SHP77 (cell line): ENCODE results near the gene PCDH15.

Experiments used
- DNase-seq, 2 experiments: peaks; one replicate each; lab custom pipeline; 2025; lab: John Stamatoyannopoulos, UW

The PCDH15 gene

GRCh38 chr10:54708021-54708420 lies 93.0 kb downstream of the PCDH15 start:
- no peak for DNase-seq

DNA sequence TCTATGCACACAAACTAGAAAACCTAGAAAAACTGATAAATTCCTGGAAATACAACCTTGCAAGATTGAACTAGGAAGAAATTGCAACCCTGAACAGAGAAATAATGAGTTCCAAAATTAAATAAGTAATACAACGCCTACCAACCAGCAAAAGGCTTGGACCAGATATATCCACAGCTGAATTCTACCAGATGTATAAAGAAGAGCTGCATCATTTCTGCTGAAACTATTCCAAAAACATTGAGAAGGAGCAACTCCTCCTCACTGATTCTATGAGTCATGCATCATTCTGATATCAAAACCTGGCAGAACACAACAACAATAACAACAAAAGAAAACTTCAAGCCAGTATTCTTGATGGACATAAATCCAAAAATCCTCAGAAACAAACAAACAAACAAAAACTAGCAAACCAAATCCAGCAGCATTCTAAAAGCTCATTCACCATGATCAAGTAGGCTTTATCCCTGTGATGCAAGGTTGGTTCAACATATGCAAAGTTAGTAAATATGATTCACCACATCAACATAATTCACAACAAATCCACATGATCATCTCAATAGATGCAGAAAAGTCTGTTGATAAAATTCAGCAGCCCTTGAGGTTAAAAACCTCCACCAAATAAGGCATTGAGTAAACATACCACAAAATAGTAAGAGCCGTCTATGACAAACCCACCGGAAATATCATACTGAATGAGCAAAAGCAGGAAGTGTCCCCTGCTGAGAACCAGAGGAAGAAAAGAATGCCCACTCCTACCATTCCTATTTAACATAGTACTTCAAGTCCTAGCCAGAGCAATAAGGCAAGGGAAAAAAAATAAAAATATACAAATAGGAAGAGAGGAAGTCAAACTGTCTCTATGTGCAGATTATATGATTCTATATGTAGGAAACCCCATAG lies 98.2 kb downstream of the PCDH15 start:
- DNase-seq: no peak

DNA sequence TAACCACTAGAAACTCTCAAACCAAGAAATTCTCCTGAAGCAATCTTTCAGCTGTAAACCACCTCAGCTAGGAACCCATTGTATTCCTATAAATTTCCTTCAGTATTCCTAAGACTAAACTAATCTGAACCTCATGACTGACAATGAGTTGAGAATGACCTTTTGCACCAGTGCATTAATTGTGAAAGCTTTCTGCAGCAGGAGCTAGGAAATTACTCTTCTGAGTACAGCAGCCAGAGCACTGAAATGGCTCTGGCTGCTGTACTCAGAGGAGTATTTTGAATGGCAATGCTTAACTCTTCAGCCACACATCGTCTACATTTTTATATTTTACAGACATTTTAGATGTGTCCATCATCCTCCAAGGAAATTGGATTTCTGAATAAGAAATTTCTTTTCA lies 109.7 kb downstream of the PCDH15 start:
- DNase-seq: no peak

DNA sequence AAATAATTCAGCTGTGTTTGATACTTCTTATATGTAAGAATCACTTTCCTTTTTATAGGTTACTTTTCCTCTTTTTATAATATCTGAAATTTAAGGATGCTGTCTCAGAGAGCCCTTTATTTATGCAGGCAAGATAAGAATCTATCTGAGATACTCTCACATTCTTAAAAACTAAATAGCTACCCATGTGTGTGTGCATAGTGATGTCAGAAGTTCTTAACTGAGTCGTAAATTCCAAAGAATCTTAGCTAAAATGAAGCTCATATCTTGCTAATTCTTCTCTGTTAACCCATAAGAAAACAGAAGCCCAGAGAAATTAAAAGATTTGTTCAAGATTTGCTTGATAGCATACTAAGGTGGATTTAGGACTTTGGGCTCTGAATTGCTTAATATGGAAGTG lies 118.5 kb downstream of the PCDH15 start:
- DNase-seq: no peak

GRCh38 chr10:54681136-54681535 lies 119.9 kb downstream of the PCDH15 start:
- no peak for DNase-seq

DNA sequence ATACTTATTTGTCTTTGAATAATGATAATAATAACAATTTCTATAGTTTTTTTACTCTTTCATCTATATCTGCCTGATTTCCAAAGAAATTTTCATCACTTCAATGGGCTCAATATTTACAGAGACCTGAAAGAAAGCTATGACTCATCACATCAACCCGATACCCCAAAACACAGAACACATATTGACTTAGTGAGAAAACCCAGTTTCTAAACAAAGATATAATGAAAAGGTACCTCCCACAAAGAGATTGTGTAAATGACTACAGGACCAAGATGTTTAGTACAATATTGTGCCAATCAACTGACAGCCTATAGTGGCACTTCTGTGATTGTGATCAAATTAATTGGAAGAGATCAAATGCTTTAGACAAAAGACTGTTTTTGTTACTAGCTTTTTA lies 133.9 kb downstream of the PCDH15 start:
- DNase-seq: no peak

DNA sequence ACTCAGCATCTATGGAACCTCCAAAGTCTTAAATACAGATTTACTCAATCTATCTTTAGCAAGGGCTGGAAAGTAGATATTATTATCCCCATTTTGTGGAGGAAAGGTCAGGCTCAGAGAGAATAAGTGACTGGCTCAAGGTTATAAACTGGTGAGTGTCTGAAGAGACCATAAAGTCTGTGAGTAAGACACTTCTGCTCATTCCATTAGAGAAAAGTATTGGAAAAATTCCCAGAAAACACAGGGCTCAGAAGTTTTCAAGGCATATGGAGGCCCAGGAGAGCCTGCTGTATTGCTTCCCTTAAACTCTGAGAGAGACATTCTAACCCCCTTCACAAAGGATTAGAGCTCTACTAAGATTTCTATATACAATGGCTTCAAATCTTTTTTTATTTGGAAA lies 134.8 kb downstream of the PCDH15 start:
- no peak for DNase-seq

GRCh38 chr10:54665095-54665494 lies 135.9 kb downstream of the PCDH15 start:
- no peak for DNase-seq

- no peak for DNase-seq
Observed at GRCh38 chr10:54660397-54660796, 140.6 kb downstream of the PCDH15 start.

- no peak for DNase-seq
Observed at GRCh38 chr10:54656643-54657042, 144.4 kb downstream of the PCDH15 start.

GRCh38 chr10:54653518-54653917 lies 147.5 kb downstream of the PCDH15 start:
- DNase-seq: no peak

GRCh38 chr10:54650547-54650946 lies 150.5 kb downstream of the PCDH15 start:
- DNase-seq: no peak

- no peak for DNase-seq
Observed at GRCh38 chr10:54622017-54622416, 179.0 kb downstream of the PCDH15 start.

- DNase-seq: no peak
Observed at GRCh38 chr10:54620352-54620751, 180.7 kb downstream of the PCDH15 start.

- no peak for DNase-seq
Observed at GRCh38 chr10:54614072-54614471, 187.0 kb downstream of the PCDH15 start.

DNA sequence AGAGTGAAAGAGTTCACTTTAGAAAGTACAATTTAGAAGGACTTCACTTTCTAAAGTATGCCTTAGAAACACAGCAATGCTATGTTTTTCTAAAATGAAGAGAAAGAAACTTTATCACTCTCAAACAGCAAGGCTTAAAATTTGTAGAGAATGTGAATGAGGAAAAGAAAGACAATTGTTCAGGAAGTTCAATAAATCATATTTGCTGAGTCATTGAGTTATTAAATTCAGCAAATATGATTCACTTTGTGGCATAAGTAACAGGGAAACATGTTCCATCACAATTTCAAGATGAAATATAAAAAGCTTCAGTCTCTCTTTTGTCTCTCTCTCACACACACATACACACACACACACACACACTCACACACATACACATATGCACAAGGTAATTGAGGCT lies 187.9 kb downstream of the PCDH15 start:
- no peak for DNase-seq

GRCh38 chr10:54609423-54609822 lies 191.6 kb downstream of the PCDH15 start:
- DNase-seq: no peak

GRCh38 chr10:54607983-54608382 lies 193.0 kb downstream of the PCDH15 start:
- DNase-seq: no peak

DNA sequence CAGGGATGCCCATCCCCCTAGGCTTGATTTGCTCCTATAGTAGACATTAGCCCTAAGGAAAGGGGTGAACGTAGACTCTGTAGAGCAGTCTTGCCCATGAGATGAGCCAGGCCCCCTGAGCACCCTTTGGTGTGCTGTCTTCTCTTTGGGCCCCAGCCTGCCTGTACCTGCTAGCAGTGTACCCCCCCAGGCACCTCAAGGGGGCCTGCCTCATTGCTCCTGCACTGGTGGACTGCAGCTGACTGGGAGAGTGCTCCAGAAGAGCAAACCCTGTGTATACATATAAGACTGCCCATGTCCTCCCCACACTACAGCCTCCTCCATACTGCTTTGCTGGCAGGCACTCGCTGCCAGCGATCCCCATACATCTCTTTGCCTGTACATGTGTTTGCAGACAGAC lies 206.7 kb downstream of the PCDH15 start:
- no peak for DNase-seq

- DNase-seq: no peak
Observed at GRCh38 chr10:54587971-54588370, 213.1 kb downstream of the PCDH15 start.

GRCh38 chr10:54585572-54585971 lies 215.5 kb downstream of the PCDH15 start:
- no peak for DNase-seq

DNA sequence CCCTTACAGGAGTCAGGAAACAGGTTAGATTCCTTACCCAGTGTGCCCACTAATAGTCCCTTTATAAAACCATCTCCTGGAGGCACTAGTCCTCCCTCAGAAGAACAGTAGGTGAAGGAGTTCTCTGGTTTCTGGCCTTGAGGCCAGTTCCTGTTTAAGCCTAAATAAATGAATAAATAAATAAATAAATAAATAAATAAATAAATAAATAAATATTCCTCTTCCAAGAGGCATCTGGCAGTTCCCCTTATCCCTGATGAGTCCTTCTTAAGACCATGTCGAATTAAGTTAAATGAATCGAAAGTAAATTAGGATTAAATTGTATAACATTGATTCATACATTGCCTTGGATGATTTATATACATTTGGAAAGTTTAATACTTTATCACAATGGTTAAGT lies 223.3 kb downstream of the PCDH15 start:
- no peak for DNase-seq

DNA sequence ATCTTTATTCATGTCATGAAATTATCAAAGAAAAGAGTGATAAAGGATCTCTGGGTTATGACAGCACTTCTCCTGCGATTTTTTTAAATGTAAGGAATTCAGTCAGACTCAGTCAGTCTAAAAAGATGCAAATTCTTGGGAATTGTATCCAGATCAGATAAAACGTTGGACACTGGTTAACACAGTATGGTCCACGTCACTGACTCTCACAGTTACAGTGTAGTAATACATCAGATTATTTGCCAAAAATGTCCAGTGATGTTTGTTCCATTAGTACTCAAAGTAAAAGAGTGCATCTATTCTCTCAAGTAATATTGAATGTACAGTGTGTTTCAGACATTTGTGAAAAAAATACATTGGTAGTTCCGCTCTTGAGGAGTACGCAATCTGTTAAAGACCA lies 224.5 kb downstream of the PCDH15 start:
- no peak for DNase-seq

- DNase-seq: no peak
Observed at GRCh38 chr10:54559498-54559897, 241.5 kb downstream of the PCDH15 start.
